HG03442 (cell line): ENCODE measurements around the gene C3orf38.
A peak's percentile ranks its signal among the peaks of the same experiment; 100 is the strongest.
"Not testable (repeated sequence)": the region's sequence is repeated elsewhere in the genome, so short reads cannot be mapped to it uniquely, and the experiment has no call there.

Source experiments
- ATAC-seq: cut with Tn5 transposase; IDR thresholded peaks from one replicate; pipeline ENCODE4 v1.9.1; 2021; ENCODE audit warnings: mild to moderate bottlenecking, moderate library complexity; ENCODE audit not compliant: unreplicated experiment

The C3orf38 gene

DNA sequence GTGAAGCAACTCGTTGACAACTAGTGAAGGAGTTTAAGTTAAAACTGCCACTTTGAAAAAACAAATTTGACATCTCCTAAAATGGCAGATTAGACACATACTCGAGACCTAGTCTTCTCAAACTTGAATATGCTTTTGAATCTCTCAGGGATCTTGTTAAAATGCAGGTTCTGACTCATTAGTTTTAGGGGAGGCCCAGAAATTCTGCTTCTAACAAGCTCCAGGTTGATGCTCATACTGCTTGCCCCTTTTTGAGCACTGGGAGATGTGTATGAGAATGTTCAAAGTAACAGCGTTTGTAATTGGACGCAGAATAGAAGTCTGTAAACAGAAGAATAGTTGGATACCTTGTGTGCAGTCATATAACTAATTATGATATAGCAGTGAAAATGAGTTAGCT lies 1.6 kb downstream of the C3orf38 start:
- no peak for ATAC-seq

DNA sequence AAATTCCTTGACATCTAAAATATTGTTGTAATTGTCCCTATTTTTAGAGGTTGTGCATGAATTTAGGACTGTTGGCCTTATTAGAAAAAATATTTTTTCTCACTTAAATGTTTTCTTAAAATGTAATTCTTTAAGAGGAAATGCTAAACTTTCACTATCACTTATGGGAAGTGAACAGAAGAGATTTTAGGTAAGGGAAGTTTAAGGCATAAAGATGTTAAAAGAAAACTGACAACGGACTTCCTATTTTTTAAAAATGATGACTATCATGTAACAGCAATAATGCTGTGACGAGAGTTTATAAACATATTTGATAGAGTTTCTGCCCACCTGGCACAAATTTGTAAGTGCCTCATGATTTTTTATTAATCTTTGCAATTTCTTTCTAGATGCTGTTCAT lies 3.1 kb downstream of the C3orf38 start:
- no peak for ATAC-seq

DNA sequence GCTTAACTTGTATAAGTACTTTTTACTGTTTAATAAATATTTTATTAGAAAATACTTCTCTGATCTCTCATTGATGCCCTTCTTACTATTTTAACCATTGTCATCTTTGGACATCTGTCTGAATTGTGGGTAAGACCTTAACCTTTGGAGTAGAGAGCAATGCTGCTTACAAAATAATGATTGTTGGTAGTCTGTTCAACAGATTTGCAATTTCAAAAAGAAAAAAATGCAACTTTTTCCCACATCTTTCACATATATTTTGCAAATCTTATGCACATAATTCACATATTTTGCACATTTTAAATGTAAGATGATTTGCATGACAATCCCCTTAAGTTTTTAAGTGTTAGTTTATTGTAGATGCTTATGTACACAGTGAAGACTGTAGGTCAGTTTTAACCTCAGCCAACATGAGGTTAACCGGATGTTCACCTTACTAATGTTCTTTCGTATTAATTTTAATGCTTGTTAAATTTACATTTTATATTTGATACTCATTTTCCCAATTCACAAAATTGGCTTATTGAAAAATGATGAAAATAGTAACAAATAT lies 16.7 kb downstream of the C3orf38 start:
- no peak for ATAC-seq

DNA sequence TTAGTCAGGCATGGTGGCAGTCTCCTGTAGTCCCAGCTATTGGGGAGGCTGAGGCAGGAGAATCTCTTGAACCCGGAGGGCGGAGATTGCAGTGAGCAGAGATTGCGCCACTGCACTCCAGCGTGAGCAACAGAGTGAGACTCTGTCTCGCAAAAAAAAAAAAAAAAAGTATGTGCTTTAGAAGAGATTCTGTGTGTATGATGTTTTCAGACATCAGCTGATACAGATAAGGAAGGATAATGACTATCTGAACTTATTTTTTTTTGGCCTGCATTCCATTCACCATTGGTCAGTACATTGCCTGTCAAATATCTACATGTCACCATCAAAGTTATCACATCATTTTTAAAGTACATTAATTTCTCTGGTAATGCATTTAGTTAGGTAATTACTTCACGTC lies 17.4 kb downstream of the C3orf38 start:
- no peak for ATAC-seq

DNA sequence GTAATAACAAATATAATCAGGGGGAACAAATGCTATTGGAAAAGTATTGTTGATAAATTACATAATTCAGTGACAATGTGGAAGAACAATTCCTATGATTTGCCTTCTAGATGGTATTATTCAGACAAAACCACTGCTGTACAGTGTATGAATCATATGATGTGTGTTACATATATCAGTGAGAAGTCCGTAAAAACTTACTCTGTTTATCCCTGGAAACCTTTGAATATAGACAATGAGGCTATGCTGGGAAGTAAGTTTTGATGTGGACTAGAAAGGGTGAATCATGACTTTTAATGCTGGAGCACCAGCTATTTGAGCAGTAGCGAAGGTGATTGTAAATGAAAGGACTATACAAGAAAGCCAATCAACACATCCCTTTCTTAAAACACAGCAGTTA lies 17.9 kb downstream of the C3orf38 start:
- ATAC-seq: no peak

DNA sequence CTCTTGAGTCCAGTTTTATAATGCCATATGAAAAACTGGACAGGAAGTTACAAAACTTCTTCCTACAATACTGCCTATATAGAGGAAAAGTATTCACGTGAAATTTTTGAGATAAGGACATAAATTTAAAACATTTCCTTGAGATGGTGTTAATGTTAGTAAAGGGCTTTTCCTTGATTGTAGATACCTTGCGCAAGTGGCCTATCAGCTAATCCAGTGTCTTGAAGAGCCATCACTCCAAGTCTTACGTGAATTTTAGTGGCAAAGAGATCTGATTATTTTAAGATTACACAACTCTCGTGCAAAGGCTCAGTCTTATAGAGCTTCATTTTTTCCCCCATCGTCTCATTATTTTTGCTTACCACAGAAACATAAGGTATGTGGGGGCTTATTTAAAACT lies 18.4 kb downstream of the C3orf38 start:
- no peak for ATAC-seq

DNA sequence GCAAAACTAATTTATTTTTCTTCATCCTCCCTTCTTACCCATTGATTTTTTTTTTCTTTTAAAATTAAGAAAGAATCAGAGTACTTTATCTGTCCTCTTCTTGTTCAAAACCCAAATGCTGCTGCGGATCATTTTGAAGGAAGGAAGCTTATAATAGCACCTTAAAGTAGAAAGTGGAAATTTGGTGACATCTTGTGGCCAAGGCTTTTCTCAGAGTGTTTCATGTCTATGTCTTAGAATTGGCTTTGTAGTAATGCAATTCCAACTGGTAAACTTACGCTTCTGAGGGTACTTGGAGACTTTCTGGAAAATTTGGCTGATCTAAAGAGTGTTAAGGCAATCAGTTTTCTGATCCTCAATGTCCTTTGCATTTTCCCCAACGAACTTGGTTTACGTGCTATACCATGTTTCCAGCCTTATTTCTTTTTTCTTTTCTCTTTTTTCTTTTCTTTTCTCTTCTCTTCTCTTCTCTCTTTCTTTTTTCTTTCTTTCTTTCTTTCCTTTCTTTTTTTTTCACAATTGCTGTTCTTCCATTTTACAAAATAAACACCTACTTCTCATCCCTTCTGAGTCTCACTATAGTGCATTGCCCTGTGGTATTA lies 30.7 kb downstream of the C3orf38 start:
- ATAC-seq: peak; percentile 98

DNA sequence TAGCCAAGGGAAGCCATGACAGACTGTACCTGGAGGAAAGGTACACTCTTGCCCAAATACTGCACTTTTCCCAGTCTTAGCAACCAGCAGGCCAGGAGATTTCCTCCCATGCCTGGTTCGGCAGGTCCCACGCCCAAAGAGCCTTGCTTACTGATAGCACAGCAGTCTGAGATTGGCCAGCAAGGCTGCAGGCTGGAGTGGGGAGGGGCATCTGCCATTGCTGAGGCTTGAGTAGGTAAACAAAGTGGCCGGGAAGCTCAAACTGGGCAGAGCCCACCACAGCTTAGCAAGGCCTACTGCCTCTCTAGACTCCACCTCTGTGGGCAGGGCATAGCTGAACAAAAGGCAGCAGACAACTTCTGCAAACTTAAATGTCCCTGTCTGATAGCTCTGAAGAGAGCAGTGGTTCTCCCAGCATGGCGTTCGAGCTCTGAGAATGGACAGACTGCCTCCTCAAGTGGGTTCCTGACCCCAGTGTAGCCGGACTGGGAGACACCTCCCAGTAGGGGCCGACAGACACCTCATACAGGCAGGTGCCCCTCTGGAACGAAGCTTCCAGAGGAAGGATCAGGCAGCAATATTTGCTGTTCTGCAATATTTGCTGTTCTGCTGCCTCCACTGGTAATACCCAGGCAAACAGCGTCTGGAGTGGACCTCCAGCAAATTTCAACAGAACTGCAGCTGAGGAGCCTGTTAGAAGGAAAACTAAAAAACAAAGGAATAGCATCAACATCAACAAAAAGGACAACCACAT lies 32.6 kb downstream of the C3orf38 start:
- ATAC-seq: not testable (repeated sequence)

DNA sequence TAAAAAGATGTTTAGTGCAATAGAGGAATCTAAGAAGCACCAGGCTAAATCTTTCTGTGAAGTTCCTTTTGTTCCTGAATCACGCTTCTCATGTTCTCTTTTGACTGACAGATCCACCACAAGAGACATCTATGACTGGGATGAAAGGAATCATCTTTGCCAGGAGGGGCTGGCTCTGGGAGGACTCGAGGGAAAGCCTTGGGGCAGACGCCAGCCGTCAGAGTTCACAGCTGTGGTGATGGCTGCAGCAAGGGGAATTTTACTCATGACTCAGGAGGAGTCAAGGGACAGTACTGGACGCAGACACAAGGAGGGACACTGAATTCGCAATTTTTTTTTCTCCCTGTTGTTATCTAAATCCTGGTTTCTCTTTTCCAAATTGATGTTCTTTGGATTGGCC lies 38.7 kb downstream of the C3orf38 start:
- no peak for ATAC-seq

DNA sequence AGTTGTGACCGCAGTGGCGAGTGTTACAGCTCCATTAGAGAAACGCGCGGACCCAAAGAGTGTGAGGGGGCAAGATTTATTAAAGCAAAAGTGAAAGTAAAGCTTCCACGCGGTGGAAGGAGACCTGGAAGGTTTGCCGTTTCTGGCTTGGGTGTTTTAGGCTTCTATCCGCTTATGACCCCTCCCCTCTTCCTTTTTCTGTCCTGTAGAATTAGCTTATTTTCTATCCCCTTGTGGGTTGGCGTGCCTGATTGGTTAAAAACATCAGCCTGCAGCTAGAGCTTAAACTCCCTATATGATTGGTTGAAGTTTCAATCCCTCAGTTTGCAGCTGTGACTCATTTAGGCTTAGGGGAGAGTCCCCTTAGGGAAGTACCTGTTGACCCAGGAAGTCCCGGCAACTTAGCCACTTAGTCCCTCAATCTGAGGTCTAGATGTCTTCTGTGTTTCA lies 39.6 kb downstream of the C3orf38 start:
- ATAC-seq: peak; percentile 99

DNA sequence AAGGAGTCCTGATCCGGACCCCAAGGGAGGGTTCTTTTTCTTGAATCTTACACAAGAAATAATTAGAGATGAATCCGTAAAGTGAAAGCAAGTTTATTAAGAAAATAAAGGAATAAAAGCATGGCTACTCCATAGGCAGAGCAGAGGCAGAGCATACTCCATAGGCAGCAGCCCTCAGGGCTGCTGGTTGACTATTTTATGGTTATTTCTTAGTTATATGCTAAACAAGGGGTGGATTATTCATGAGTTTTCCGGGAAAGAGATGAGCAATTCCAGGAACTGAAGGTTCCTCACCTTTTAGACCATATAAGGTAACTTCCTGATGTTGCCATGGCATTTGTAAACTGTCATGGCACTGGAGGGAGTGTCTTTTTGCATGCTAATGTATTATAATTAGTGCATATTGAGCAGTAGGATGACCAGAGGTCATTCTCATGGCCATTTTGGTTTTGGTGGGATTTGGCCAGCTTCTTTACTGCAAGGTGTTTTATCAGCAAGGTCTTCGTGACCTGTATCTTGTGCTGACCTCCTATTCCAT lies 42.2 kb downstream of the C3orf38 start:
- ATAC-seq: no peak

DNA sequence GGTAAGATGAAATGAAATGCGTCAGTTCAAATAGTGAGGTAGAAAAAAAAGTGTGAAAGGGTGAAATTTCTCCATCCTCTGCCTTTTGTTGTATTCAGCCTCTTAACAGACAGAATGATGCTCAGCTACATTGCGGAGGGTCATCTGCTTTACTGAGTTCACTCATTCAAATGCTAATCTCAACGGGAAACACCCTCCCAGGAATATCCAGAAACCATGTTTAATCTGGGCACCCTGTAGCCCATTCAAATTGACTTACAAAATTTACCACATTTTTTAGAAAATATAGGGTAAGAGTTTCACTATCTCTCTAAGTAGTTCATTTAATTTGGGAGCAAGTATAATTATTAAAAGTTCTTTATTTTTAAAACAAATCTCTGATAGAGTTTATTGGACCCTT lies 42.9 kb downstream of the C3orf38 start:
- no peak for ATAC-seq

DNA sequence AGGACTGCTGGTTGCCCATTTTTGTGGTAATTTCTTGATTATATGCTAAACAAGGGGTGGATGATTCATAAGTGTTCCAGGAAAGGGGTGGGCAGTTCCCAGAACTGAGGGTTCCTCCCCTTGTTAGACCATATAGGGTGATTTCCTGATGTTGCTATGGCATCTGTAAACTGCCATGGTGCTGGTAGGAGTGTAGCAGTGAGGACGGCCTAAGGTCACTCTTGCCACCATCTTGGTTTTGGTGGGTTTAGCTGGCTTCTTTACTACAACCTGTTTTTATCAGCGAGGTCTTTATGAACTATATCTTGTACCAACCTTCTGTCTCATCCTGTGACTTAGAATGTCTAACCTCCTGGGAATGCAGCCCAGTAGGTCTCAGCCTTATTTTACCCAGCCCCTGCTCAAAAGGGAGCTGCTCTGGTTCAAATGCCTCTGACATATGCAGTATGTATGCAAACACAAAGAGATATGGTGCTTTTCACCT lies 46.2 kb downstream of the C3orf38 start:
- ATAC-seq: no peak

DNA sequence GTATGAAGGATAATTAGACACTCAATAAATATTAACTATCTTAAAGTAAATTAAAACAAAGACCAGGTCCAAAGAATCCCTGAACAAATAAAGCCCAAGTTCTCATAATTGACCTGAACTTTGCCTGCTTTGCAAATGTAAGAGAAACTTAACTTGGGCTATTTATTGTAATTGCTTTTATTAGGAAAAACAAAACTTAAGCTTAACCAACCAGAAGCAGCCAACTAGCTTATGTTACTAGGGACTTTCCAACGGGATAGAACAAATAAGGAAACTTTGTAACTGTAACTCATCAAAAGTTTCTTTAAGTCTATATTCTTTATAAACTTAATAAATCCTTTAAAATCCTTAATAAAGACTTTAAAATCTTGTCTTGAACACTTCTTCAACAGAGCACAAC lies 48.4 kb downstream of the C3orf38 start:
- ATAC-seq: no peak

DNA sequence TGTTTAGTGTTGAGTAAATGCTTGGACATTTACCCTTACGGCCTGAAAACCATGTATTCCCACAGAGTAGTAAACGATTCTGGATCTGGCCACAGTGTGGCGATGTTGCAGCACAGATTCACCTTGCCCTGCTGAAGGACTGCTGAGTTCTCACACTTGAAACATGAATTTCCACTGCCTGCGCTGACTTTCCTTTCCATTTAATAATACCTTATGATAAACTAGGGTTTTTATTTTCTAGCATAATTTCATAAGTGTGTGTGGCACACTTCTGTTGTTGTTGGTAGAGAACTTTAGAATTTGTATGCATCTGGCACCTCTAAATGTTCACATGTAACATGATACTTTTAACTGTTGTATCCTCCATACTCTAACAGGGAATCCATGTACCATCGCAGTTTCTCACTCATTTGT lies 53.9 kb downstream of the C3orf38 start:
- peak; percentile 95 for ATAC-seq
